Stimulated activated CD4-positive, alpha-beta T cell treated with anti-CD3 and anti-CD28 coated beads, Interleukin-15, amount 100 ng/mL, for 48 hours (primary cell): ENCODE data around the gene ZNF524.
"Not testable (repeated sequence)": the region's sequence is repeated elsewhere in the genome, so short reads cannot be mapped to it uniquely, and the experiment has no call there.

Experiments used
- DNase-seq, 2 donors: peaks; one replicate each; pipeline ENCODE4 v3.0.0-alpha.2; 2020; ENCODE audit warnings: low read depth in 2 of 2

ZNF524 gene

GRCh38 chr19:55599842-55600661 lies at the start of gene ZNF524:
Gene ZNF524, plus strand, starts transcription at chr19:55600288. Its CDS starts 1,825 bp downstream, at chr19:55602113.
- peak; percentile 74 to 78 for DNase-seq

DNA sequence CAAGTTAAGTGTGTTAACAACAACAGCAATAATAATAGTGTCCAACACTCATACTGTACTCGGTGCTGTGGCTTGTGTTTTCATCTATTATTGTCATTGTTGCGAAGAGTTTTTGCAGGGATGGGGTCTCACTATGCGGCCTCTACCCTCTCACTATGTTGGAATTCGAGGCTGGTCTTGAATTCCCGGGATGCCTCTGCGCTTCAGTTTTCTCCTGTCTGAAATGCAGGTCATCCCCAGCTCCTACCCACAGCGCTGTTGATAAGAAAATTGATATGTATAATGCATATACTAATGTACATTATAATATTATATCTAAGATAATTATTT lies 49.8 kb upstream of the ZNF524 start:
- DNase-seq, result no peak

DNA sequence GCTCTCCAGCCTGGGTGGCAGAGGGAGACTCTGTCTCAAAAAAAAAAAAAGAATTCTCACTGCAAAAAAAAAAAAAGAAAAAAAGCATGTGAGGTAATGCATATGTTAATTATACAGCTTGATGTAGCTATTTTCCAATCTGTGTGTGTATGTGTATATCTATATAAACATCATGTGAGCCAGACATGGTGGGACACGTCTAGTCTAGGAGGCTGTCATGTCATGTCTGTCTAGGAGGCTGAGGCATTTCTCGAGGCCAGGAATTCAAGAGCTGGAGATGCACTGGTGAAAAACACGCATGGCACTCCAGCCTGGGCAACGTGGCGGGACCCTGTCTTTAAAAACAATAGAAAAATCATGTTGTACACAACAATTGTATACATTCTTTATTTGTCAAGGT lies 47.9 kb upstream of the ZNF524 start:
- no peak for DNase-seq

GRCh38 chr19:55552620-55553019 lies 47.5 kb upstream of the ZNF524 start:
- DNase-seq, result no peak

DNA sequence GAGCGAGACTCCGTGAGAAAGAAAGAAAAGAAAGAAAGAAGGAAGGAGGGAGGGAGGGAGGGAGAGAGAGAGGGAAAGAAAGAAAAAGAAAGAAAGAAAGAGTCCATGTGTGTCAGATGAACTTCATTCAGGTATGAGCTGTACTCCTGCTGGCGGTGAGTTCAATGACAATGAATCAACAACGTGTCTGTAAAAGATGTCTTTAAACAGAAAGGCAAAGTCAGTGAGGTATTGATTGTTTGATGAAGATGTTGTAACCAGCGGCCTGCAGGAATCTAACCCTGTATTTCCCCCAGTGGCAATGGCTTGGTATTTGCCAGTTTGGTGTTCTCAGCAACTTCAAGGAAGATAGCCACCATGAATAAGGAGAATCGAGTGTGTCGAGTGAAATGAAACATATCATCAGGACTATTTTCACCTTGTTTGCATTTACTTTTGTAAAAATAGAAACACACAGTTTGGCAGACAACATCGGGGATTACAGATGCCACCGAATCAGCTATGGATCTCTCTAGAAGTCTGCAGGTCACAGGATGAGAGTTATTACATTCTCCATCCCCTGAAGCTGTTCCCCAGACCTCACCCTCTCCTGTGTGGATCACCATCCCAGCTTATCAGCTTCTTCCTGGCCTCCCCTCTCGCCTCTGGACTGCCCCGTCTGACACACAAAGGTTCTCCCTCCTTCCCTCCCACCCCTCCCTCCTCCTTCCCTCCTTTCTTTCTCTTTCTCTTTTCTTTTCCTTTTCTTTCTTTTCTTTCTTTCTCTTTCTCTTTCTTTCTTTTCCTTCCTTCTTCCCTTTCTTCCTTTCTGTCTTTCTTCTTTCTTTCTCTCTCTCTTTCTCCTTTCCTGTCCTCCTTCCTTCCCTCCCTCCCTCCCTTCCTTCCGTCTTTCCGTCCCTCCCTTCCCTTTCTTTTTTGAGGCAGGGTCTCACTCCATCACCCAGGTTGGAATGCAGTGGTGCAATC lies 46.6 kb upstream of the ZNF524 start:
- DNase-seq, result no peak

GRCh38 chr19:55554302-55554701 lies 45.8 kb upstream of the ZNF524 start:
- no peak for DNase-seq

DNA sequence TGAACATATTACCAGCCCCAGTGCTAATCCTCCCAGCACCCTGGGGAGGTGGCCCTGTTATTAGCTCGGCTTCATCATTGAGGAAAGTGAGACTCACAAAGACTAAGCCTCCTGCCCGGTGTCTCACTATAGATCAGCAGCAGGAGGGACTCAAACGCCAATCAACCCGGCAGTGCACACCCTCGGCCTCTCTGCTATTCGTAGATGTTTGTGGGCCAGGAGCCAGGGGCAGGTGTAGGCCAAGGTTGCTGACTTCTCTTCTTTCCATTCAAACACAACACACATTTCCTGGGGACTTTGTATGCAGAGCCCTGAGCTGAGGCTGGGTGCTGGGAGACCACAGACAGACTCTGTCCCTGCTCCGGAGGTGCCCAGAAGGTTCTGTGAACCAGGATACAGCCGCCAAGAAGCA lies 45.3 kb upstream of the ZNF524 start:
- DNase-seq, result no peak

DNA sequence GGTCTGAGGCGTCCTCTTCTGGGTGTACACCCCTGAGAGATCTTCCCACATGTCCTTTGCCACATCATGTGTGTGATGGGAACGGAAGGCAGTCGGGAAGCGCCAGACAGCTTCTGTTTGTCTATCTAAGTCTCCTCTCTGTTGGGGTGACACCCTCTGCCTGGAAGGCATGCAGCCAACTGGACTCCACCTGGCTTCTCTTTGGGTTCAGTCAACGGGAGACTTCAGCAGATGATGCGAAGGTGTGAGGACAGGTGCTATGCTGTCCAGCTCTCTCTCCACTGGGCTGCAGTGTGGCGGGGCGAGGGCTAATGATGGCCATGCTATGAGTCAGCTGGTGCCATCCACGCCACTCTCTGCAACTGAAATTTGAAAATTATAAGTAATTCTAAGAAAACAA lies 40.4 kb upstream of the ZNF524 start:
- no peak for DNase-seq

DNA sequence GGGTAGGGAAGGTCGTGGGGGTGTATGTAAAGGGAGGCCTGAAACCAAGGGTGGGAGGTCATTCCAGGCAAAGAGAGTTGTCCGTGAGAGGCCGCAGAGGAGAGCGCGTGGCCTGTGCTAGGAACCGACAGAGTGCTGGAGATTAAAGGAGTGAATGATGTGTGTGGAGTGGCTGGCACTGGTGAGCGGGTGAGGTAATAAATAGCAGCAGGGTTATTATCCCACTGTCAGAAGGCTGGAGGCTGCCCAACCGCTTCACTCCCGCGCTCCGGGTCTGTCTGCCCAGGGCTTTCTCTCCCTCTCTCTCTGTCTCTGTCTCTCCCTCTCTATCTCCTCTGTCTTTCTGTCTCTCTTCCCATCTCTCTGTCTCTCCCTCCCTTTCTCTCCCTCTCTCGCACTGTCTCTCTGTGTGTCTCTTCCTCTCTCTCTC lies 36.8 kb upstream of the ZNF524 start:
- no peak for DNase-seq

DNA sequence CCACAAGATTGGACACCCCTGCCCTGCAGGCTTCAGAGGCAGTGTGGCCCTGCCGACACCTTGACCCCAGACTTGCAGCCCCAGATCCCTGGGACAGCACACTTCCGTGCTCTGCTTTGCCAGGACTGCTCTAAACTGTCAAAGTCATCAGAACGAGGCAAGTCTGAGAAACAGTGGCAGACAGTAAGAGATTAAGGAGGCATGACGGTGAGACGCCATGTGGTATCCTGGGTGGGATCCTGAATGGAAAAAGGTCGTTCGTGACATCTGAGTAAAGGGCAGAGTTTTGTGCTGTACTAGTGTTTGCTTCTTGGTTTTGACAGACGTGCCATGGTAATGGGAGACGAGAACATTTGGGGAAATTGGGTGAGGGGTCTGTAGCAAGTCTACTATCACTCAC lies 33.3 kb upstream of the ZNF524 start:
- DNase-seq, result no peak

- no peak for DNase-seq
These were observed 32.3 kb upstream of the ZNF524 start for GRCh38 chr19:55567708-55568328.

DNA sequence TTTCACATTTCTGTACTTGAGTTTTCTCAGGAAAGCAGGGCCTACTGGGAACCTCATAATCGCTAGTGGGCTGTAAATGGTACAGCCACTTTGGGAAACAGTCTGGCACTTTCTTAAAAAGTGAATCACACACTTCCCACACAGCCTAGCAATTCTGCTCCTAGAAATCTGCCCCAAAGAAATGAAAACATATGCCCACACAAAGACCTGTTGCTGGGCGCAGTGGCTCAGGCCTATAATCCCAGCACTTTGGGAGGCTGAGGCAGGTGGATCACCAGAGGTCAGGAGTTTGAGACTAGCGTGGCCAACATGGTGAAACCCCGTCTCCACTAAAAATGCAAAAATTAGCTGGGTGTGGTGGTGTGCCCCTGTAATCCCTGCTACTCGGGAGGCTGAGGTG lies 30.6 kb upstream of the ZNF524 start:
- DNase-seq, result not testable (repeated sequence)

GRCh38 chr19:55573929-55574328 lies 26.2 kb upstream of the ZNF524 start:
- DNase-seq, result not testable (repeated sequence)

DNA sequence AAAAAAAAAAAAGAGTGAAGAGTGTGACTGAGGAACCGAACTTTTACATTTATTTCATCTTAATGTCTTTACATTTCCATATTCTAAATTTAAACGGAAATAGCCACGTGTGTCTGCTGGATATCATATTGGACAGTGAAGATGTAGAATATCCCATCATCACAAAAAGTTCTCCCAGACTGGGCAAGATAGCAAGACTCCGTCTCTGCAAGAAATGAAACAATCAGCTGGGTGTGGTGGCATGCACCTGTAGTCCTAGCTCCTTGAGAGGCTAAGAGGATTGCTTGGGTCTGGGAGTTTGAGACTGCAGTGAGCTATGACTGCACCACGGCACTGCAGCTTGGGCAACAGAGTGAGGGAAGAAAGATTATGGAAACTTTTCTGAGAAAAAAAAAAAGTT lies 23.3 kb upstream of the ZNF524 start:
- no peak for DNase-seq

- DNase-seq, result no peak
These were observed 21.9 kb upstream of the ZNF524 start for GRCh38 chr19:55578031-55578760.

GRCh38 chr19:55578761-55579747 lies 21.0 kb upstream of the ZNF524 start:
- DNase-seq, result no peak

- no peak for DNase-seq
These were observed 20.1 kb upstream of the ZNF524 start for GRCh38 chr19:55579766-55580621.

DNA sequence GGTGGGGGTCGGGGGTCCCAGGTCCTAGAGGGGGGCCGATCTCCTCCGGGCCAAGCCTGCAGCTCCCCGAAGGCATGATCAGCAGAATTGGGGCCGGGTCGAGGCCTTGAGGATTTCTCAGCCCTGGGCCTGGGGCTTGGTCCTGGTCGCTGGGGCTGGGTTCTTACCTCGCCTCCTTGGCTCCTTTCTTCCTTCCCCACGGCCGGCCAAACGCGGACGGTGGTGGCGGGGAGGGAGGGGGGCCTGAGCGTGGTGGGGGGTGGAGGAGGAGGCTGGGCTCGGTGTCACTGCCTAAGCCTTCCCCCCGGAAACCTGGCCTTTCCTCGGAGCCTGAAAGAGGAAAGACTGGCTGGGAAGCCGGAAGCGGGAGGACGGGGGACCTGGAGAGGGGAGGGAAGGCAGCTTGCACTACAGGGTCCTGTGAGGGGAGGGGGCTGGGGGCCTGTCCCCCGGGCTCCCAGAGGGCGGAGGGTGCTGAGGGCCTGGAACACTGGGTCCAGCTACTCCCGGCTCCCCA lies 19.4 kb upstream of the ZNF524 start, which contains the start of gene ZNF579:
Gene ZNF579, minus strand, starts transcription at position 221 of the 517 bp plus-strand sequence. CDS start 1,209 bp downstream, outside the sequence.
- peak; percentile 72 to 79 for DNase-seq
